ENCODE results near the gene GCG. TPM values are rescaled to one million over a fixed set of nuclear protein-coding genes. Genes with fewer than 3 reads are reported as not detected.

Gene GCG
- total and polyA plus RNA-seq, 2 of the 8 experiments (the other 6 are each of a cell fraction or from before 2014, with no cell fraction given), result not detected

DNA sequence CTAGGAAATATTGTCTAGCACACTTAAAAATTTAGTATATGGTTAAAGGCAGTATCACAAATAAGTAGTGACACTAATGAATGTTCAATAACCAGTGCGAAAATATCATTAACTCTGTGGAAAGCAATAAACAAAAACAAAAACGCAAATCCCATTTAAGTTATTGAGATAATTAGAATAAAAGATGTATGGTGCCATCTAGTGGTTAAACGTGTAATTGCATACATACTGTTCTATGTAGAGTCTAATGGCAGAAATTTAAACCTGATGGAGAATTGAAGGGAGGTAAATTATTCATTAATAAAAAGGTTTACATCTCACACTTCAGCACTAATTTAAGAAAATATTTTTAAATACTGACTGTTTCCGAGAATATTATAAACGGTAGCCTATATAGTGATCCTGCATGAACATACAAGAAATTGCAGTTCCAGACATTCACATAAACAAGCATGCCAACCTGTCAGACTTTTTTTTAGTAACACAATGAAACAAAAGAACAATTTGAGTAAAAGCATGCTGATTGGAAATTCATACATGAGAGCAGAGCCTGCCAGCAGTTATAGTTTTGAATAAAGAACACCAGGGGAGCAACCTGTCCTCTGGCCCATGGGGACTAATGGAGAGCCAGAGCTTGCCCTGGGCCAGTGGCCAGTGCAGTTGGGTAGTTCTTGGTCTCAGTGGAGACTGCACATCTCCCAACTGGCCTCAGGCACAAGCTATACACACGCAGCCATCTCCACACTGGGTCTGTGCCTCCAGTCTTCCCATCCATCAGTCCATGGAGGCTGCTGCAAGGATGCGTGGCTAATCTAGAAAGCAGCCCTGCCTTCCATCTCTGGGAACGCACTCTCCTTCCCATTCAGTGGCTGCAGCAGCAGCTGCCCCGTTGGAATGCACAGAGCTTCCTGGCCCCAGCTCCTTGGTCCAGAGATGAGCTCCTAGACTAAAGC, 28.0 kb downstream of the GCG start:
- Histone ChIP-seq H2BK15ac (ENCODE audit: low read length) (0 out of 2 replicates have a peak overlapping the region, but pooled peaks have one; percentile 82), H4K91ac (replicated peaks; ENCODE audit: insufficient read length, low read length) (no peak overlapping the region), H3K23ac (ENCODE audit: insufficient read length) (no peak overlapping the region), H2BK20ac (ENCODE audit: low read length) (0 out of 2 replicates have a peak overlapping the region, but pooled peaks have one; percentile 63), H3K18ac (ENCODE audit: extremely low read depth, low read length) (no peak overlapping the region), H2BK120ac (replicated peaks; ENCODE audit: low read depth, low read length) (no peak overlapping the region), H3K23me2 (ENCODE audit: low read depth, low read length) (no peaks in the 10 kb centered on the region; the same call in 1 of the 2 replicates), H4K20me1 (replicated peaks in 1 of 2; ENCODE audit: control insufficient read depth in 1 of 2, insufficient read depth in 2 of 2, low read length in 2 of 2) (no peaks in the 10 kb centered on the region), H3K79me2 (ENCODE audit: control insufficient read depth in 1 of 2, insufficient read depth in 2 of 2, low read length in 2 of 2) (no peaks in the 10 kb centered on the region), H3K9ac (replicated peaks in 1 of 4; ENCODE audit: extremely low read depth in 1 of 4, low read depth in 3 of 4, low read length in 3 of 4) (no peak overlapping the region), H4K5ac (ENCODE audit: insufficient read length, low read depth, low read length) (no peak overlapping the region), H2BK12ac (ENCODE audit: low read depth, low read length) (no peak overlapping the region), H3K4me2 (ENCODE audit: insufficient read depth in 1 of 2, low read depth in 2 of 2, low read length in 2 of 2) (no peak overlapping the region), H4K8ac (ENCODE audit: extremely low read depth, insufficient read depth, low read length) (no peak overlapping the region), H3K27ac (ENCODE audit: low read depth, low read length) (no peak overlapping the region), H3K27me3 (replicated peaks in 1 of 4; ENCODE audit: control insufficient read depth in 3 of 4, extremely low read depth in 1 of 4, insufficient read depth in 3 of 4, low read length in 3 of 4) (no peaks in the 10 kb centered on the region), H3K14ac (ENCODE audit: insufficient read length) (no peak overlapping the region), H3K4me1 (replicated peaks in 1 of 4; ENCODE audit: control insufficient read depth in 3 of 4, insufficient read depth in 4 of 4, low read length in 3 of 4) (no peaks in the 10 kb centered on the region), H3K36me3 (ENCODE audit: control insufficient read depth in 2 of 4, insufficient read depth in 4 of 4, low read length in 3 of 4) (no peaks in the 10 kb centered on the region), H3K56ac (replicated peaks; ENCODE audit: insufficient read length, low read depth, low read length) (no peak overlapping the region), H3K4ac (replicated peaks; ENCODE audit: insufficient read length, low read depth, low read length) (no peak overlapping the region), H3K9me3 (ENCODE audit: insufficient read depth in 2 of 2, low read depth in 1 of 2, low read length in 1 of 2) (no peaks in the 10 kb centered on the region), H3K79me1 (ENCODE audit: low read depth, low read length) (no peaks in the 10 kb centered on the region), H2BK5ac (ENCODE audit: low read depth, low read length) (no peak overlapping the region), H2AFZ (ENCODE audit: low read length) (no peak overlapping the region), H3K4me3 (ENCODE audit: extremely low read depth in 1 of 4, insufficient read depth in 2 of 4, low read depth in 3 of 4, low read length in 4 of 4) (no peak overlapping the region), H2AK5ac (ENCODE audit: low read depth, low read length) (no peak overlapping the region)
- DNase-seq (ENCODE audit: low read depth in 1 of 2, low spot score in 2 of 2), result no peak
- TF ChIP-seq CREB1 (IDR thresholded peaks at IDR 0.05) (no peak), CTCF (IDR thresholded peaks at IDR 0.05; ENCODE audit: control extremely low read depth in 1 of 3, insufficient read depth in 1 of 3, low read depth in 1 of 3, low read length in 3 of 3) (peak in 2 of 3 experiments; percentile 11 to 52; a peak in 2 of 4 replicates), RAD21 (IDR thresholded peaks at IDR 0.05 in 1 of 2, conservative IDR thresholded peaks at IDR 0.05 in 1 of 2; ENCODE audit: low read depth in 2 of 2, low read length in 2 of 2) (peak in 1 of 2 experiments; percentile 72)
- POLR2A ChIA-PET (ENCODE audit: partially characterized antibody), result interaction anchor here (0.6 kb wide), 1 partner anchor 373 kb away, joined by 3 read pairs; no protein-coding TSS in a partner anchor
- 37% methylated on average over 9 of the region's 9 CpGs; no CpG with 5 or more reads in 1 of the 2 experiments for WGBS, 2 experiments (ENCODE audit: extremely low coverage in 1 of 2, insufficient coverage in 1 of 2, insufficient read length in 1 of 2, insufficient replicate concordance in 2 of 2, low coverage in 1 of 2, low lambda C conversion rate in 2 of 2, missing lambda C conversion rate in 1 of 2)
- FAIRE-seq, result no peak
- CTCF ChIA-PET (ENCODE audit: partially characterized antibody), result interaction anchor here (0.5 to 4.6 kb wide), 36 partner anchors 9 to 553 kb away, joined by 3 to 27 read pairs (median 4); no protein-coding TSS in a partner anchor

Data from H1 (cell line).